ENCODE measurements around the gene NCR2.

DNA sequence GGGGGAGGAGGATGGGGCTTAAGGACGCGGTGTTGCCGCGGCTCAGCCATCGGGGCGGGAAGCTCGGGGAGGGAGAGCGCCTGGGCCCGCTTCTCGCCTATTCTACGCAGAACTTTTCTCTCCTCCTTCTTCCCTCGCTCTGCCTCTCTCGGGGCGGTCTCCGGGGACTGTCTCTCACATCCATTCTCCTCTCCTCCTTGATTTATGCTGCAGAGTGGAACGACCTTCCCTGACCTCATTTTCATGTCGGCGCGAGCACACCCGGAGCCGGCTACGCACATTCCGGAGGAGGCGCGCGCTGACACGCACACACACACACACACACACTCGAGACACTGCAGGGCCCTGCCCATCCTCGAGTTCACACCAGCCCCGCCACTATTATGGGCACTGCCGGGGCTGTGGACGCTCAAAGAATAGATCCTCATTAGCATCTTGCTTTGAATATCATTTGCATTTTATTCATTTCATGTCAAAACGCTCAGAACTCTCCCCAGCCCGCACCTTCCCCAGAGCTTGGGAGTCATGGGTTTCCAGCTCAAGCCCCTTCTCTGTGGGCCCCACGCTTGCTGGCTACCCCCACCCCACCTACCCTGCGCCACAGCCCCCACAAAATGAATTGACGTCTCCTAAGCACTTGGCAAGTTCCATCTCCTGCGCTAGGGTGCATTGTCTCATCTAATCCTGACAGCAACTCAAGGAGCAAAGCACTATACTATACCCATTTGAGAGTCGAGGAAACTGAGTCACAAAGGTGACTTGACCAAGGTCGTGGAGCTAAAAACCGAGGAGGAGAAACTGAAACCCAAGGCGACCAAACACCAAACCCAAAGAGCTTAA lies 36.8 kb downstream of the NCR2 start:
- TF ChIP-seq, protein P1, sequence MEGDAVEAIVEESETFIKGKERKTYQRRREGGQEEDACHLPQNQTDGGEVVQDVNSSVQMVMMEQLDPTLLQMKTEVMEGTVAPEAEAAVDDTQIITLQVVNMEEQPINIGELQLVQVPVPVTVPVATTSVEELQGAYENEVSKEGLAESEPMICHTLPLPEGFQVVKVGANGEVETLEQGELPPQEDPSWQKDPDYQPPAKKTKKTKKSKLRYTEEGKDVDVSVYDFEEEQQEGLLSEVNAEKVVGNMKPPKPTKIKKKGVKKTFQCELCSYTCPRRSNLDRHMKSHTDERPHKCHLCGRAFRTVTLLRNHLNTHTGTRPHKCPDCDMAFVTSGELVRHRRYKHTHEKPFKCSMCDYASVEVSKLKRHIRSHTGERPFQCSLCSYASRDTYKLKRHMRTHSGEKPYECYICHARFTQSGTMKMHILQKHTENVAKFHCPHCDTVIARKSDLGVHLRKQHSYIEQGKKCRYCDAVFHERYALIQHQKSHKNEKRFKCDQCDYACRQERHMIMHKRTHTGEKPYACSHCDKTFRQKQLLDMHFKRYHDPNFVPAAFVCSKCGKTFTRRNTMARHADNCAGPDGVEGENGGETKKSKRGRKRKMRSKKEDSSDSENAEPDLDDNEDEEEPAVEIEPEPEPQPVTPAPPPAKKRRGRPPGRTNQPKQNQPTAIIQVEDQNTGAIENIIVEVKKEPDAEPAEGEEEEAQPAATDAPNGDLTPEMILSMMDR (conservative IDR thresholded peaks at IDR 0.05): no peak
- TF ChIP-seq ZFX (IDR thresholded peaks at IDR 0.05): no peak

All from C4-2B (cell line).